OCI-LY7 (cell line): ENCODE data around the gene BPIFB4. TPM values are rescaled to one million over a fixed set of nuclear protein-coding genes. Genes with fewer than 3 reads are reported as not detected.

Experiments used
- BruUV-seq: library from RNA; stranded (reverse); fragments of 400-500 nt; replicated peaks from 2 replicates; lab custom pipeline; 2021; lab: Mats Ljungman, UMichigan
- CTCF ChIA-PET: fragments of 300-600 bp; sonication (Branson Sonifier 250); formaldehyde crosslinking; loops from one replicate; lab custom pipeline; 2022; ENCODE audit warnings: antibody characterized with exemption; ENCODE audit not compliant: unreplicated experiment; lab: Charles Lee
- POLR2A ChIA-PET: fragments of 300-600 bp; sonication (Branson Sonifier 250); formaldehyde crosslinking; loops from one replicate; lab custom pipeline; 2022; ENCODE audit warnings: antibody characterized with exemption; lab: Charles Lee
- DNase-seq: peaks from one replicate; pipeline ENCODE4 v3.0.0-alpha.2; 2015; ENCODE audit warnings: low spot score
- H2AFZ ChIP-seq: fragments of 200-600 bp; sonication (generic), shearing (Covaris generic); 2 replicates; pipeline ENCODE4 v1.6.1; 2014; ENCODE audit warnings: mild to moderate bottlenecking, antibody characterized with exemption, low read length, moderate library complexity
- H3K27ac ChIP-seq: fragments of 200-600 bp; sonication (generic); 2 replicates; pipeline ENCODE4 v1.5.1; 2014; ENCODE audit warnings: mixed run types, low read depth, mild to moderate bottlenecking, moderate library complexity, low read length, inconsistent platforms; ENCODE audit not compliant: poor library complexity, severe bottlenecking
- H3K36me3 ChIP-seq: fragments of 200-600 bp; sonication (generic); 2 replicates; pipeline ENCODE4 v1.6.1; 2014; ENCODE audit warnings: mild to moderate bottlenecking, antibody characterized with exemption, low read length, moderate library complexity, mixed read lengths; ENCODE audit not compliant: insufficient read depth
- H3K4me1 ChIP-seq: fragments of 200-600 bp; sonication (generic); 2 replicates; pipeline ENCODE4 v1.5.1; 2014; ENCODE audit warnings: mild to moderate bottlenecking, low read length; ENCODE audit not compliant: insufficient read depth, poor library complexity, severe bottlenecking
- H3K4me2 ChIP-seq: fragments of 200-600 bp; sonication (generic); 2 replicates; pipeline ENCODE4 v1.6.1; 2014; ENCODE audit warnings: mild to moderate bottlenecking, low read length
- H3K4me3 ChIP-seq: fragments of 200-600 bp; sonication (generic); 2 replicates; pipeline ENCODE4 v1.5.1; 2014; ENCODE audit warnings: mild to moderate bottlenecking, low read depth, low read length; ENCODE audit not compliant: poor library complexity, severe bottlenecking
- H3K79me2 ChIP-seq: fragments of 200-600 bp; sonication (generic); 2 replicates; pipeline ENCODE4 v1.6.1; 2016; ENCODE audit warnings: low read depth, mild to moderate bottlenecking, low read length, moderate library complexity, mixed read lengths; ENCODE audit not compliant: insufficient read depth
- H3K9me2 ChIP-seq: fragments of 200-600 bp; sonication (generic); 2 replicates; pipeline ENCODE4 v1.6.1; 2016; ENCODE audit warnings: mild to moderate bottlenecking, low read length, mixed read lengths; ENCODE audit not compliant: insufficient read depth
- H3K9me3 ChIP-seq: fragments of 200-600 bp; sonication (generic); 2 replicates; pipeline ENCODE4 v1.6.1; 2014; ENCODE audit warnings: mild to moderate bottlenecking, mixed run types, low read length, mixed read lengths
- H4K20me1 ChIP-seq: fragments of 200-600 bp; sonication (generic); 2 replicates; pipeline ENCODE4 v1.6.1; 2014; ENCODE audit warnings: mild to moderate bottlenecking, antibody characterized with exemption, low read length, moderate library complexity, mixed read lengths; ENCODE audit not compliant: insufficient read depth
- EZH2phosphoT487 ChIP-seq: fragments of 200-600 bp; sonication (generic); IDR thresholded peaks from 2 replicates; pipeline ENCODE4 v1.6.1; 2018; ENCODE audit warnings: low read depth, borderline replicate concordance, mild to moderate bottlenecking, mixed run types, antibody characterized with exemption, low read length, moderate library complexity, mixed read lengths
- intact Hi-C: fragments of 100-400 bp; cut with micrococcal nuclease; formaldehyde crosslinking; loops from one replicate; pipeline ENCODE4 v1.10.0; 2022; ENCODE audit not compliant: unreplicated experiment
- total RNA-seq, 2 experiments: library from RNA; depleted of rRNA in 1 of 2; stranded (reverse); fragments of >200 nt in 1 of 2; shearing (Covaris generic) in 1 of 2; gene quantifications; 2 replicates each; pipeline ENCODE4 v1.2.3, GENCODE V29; 2014 to 2022
- TF ChIP-seq, protein P1 (sequence below): fragments of 200-600 bp; sonication (generic); conservative IDR thresholded peaks from 2 replicates; pipeline ENCODE4 v1.5.1; 2014; ENCODE audit warnings: mild to moderate bottlenecking, antibody characterized with exemption, low read length, moderate library complexity, mixed read lengths

Gene BPIFB4
- total RNA-seq, 2 experiments from 2014 or later = not detected

DNA sequence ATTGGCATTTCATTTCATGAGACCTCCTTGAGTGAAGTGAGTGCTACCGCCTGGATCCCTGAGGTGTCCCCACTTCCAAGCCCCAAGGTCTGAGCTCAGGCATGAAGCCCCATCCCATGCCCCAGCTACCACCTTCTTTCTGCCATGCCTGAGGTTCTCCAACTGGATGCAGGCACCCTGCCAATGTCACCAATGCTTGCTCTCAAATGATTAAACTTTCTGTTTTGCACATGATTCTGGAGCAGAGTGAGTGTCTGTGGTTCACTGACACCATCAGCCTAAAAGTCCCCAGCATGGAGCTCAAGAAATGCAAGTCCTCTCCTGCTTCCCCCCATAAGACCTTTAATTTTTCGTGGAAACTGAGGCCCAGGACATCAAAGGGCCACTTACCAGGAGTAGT lies 44.8 kb downstream of the BPIFB4 start:
- Histone ChIP-seq H3K36me3 (no peaks in the 10 kb centered on the region), H2AFZ (no peak overlapping the region), H3K9me2 (no peaks in the 10 kb centered on the region), H3K79me2 (no peaks in the 10 kb centered on the region), H3K27ac (no peak overlapping the region), H4K20me1 (no peaks in the 10 kb centered on the region), H3K4me2 (no peak overlapping the region), H3K4me1 (no peaks in the 10 kb centered on the region), H3K4me3 (no peak overlapping the region), H3K9me3 (no peaks in the 10 kb centered on the region)
- no peak for DNase-seq
- POLR2A ChIA-PET = no interaction called here
- intact Hi-C loops = no loop called here
- CTCF ChIA-PET = no interaction called here
- TF ChIP-seq, protein P1, sequence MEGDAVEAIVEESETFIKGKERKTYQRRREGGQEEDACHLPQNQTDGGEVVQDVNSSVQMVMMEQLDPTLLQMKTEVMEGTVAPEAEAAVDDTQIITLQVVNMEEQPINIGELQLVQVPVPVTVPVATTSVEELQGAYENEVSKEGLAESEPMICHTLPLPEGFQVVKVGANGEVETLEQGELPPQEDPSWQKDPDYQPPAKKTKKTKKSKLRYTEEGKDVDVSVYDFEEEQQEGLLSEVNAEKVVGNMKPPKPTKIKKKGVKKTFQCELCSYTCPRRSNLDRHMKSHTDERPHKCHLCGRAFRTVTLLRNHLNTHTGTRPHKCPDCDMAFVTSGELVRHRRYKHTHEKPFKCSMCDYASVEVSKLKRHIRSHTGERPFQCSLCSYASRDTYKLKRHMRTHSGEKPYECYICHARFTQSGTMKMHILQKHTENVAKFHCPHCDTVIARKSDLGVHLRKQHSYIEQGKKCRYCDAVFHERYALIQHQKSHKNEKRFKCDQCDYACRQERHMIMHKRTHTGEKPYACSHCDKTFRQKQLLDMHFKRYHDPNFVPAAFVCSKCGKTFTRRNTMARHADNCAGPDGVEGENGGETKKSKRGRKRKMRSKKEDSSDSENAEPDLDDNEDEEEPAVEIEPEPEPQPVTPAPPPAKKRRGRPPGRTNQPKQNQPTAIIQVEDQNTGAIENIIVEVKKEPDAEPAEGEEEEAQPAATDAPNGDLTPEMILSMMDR = no peak
- TF ChIP-seq EZH2phosphoT487 = no peak
- no TSS peak for BruUV-seq

DNA sequence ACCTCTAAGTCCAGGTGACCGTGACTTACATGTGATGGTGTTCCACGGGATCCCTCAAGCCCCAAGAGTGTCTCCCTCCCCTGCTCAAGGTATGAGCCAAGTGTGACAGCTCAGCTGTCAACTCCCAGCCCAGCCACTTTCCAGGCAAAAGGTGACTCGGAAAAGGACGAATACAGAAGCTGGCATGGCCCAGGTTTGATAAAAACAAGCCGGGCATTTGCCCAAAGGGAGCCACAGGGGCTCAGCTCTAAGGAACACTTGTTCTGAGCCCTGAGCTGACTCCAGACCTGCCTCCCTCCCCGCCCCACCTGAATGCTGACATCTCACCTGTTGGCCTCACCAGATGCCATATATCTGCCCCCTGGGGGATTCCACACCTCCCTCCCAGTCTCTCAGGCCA lies 45.6 kb downstream of the BPIFB4 start:
- H3K36me3 ChIP-seq = no peaks in the 10 kb centered on the region
- DNase-seq = no peak
- ChIA-PET CTCF (no interaction called here), POLR2A (no interaction called here)
- no peak overlapping the region for H3K27ac ChIP-seq
- intact Hi-C loops = no loop called here
- no peaks in the 10 kb centered on the region for H4K20me1 ChIP-seq
- no peaks in the 10 kb centered on the region for H3K4me1 ChIP-seq
- H3K4me2 ChIP-seq = no peak overlapping the region
- no peak overlapping the region for H3K4me3 ChIP-seq
- no peaks in the 10 kb centered on the region for H3K9me3 ChIP-seq
- H2AFZ ChIP-seq = no peak overlapping the region
- no peaks in the 10 kb centered on the region for H3K9me2 ChIP-seq
- no peaks in the 10 kb centered on the region for H3K79me2 ChIP-seq
- TF ChIP-seq, protein P1 = no peak
- TF ChIP-seq EZH2phosphoT487 = no peak
- no TSS peak for BruUV-seq

DNA sequence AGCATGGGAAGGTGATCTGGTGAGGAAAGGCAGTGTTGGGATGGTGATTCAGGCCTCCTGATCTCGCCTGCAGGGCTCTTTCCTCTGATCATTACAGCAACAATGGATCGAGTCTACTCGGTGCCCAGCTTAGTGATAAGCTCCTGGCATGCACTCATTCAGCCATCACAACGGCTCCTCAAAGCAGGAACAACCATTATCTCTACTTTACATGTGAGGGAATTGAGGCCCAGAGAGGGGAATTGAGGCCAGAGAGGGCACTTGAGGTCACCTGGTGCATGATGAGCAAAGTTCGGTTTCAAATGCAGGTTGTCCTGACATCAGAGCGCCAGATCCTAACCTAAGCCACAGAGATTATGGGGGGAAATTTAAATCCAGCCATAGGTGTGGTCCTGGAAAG lies 46.5 kb downstream of the BPIFB4 start:
- no peaks in the 10 kb centered on the region for H4K20me1 ChIP-seq
- ChIA-PET CTCF (no interaction called here), POLR2A (no interaction called here)
- no peaks in the 10 kb centered on the region for H3K36me3 ChIP-seq
- no peak overlapping the region for H3K4me2 ChIP-seq
- H3K4me3 ChIP-seq = no peak overlapping the region
- no peak overlapping the region for H3K27ac ChIP-seq
- no peak overlapping the region for H2AFZ ChIP-seq
- no peaks in the 10 kb centered on the region for H3K9me2 ChIP-seq
- H3K9me3 ChIP-seq = no peaks in the 10 kb centered on the region
- TF ChIP-seq, protein P1 = no peak
- no peak for TF ChIP-seq EZH2phosphoT487
- H3K4me1 ChIP-seq = no peaks in the 10 kb centered on the region
- no peaks in the 10 kb centered on the region for H3K79me2 ChIP-seq
- BruUV-seq = no TSS peak
- DNase-seq = no peak
- intact Hi-C loops = no loop called here
